GM10266 (cell line): ENCODE measurements around the gene NTM.
A peak's percentile ranks its signal among the peaks of the same experiment; 100 is the strongest.

Experiments used
- DNase-seq: peaks from one replicate; pipeline ENCODE4 v3.0.0; 2012; ENCODE audit errors: extremely low spot score
- TF ChIP-seq, protein P1 (sequence below): IDR thresholded peaks from 2 replicates; pipeline ENCODE4 v1.5.1; 2012; ENCODE audit warnings: mild to moderate bottlenecking, low read depth; ENCODE audit not compliant: control insufficient read depth, insufficient read depth; ENCODE audit errors: missing control alignments

The NTM gene

DNA sequence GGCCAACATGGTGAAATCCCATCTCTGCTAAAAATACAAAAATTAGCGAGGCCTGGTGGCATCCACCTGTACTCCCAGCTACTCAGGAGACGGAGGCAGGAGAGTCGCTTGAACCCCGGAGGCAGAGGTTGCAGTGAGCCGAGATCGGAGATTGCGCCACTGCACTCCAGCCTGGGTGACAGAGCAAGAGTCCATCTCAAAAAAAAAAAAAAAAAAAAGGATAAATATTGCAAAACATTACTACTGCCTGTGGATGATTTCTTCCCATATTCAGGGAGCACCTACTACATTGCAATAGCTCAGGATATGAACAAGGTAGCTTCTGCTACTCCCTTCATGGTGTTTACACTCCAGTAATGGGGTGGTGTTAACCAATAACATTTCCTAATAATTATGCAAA lies 980.6 kb downstream of the NTM start:
- TF ChIP-seq, protein P1, sequence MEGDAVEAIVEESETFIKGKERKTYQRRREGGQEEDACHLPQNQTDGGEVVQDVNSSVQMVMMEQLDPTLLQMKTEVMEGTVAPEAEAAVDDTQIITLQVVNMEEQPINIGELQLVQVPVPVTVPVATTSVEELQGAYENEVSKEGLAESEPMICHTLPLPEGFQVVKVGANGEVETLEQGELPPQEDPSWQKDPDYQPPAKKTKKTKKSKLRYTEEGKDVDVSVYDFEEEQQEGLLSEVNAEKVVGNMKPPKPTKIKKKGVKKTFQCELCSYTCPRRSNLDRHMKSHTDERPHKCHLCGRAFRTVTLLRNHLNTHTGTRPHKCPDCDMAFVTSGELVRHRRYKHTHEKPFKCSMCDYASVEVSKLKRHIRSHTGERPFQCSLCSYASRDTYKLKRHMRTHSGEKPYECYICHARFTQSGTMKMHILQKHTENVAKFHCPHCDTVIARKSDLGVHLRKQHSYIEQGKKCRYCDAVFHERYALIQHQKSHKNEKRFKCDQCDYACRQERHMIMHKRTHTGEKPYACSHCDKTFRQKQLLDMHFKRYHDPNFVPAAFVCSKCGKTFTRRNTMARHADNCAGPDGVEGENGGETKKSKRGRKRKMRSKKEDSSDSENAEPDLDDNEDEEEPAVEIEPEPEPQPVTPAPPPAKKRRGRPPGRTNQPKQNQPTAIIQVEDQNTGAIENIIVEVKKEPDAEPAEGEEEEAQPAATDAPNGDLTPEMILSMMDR = no peak
- DNase-seq = no peak

DNA sequence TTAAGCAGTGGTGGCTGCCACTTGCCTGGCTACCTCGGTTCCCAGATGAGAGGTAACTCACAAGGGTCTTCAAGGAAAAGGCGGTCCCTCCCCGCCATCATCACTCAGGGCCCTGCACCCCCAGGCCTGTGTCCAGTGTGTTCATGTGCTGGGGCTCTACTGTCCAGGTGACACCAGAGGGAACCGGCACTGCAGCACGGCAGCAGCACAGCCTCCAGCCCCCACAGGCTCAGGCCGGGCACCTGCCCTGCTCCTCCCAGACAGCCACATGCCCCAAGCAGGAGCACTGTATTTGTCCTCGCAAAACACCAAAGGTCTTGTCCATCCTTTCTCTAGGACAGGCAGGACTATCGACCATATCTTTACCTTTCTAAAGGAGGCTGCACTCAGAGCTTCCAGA lies 982.1 kb downstream of the NTM start:
- TF ChIP-seq, protein P1 = no peak
- DNase-seq = no peak

DNA sequence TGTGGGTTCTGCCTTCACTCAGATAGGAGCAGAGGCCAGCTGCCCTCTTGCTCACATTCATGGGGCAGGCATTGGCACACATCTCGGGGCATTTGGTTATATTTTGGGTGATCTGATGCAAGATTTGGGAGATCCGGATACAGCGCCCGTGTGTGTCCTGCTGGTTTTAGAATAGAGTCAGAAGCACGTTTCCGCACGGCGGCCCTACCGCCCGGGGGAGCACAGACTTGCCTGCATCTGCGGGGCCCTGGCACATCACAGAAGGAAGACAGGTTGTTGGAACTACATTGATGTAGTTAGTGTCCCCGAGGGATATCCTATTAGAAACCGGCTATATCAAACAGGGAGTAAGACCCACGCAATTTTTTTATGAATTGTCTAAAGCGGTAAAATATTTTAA lies 982.8 kb downstream of the NTM start:
- DNase-seq = no peak
- TF ChIP-seq, protein P1 = no peak

DNA sequence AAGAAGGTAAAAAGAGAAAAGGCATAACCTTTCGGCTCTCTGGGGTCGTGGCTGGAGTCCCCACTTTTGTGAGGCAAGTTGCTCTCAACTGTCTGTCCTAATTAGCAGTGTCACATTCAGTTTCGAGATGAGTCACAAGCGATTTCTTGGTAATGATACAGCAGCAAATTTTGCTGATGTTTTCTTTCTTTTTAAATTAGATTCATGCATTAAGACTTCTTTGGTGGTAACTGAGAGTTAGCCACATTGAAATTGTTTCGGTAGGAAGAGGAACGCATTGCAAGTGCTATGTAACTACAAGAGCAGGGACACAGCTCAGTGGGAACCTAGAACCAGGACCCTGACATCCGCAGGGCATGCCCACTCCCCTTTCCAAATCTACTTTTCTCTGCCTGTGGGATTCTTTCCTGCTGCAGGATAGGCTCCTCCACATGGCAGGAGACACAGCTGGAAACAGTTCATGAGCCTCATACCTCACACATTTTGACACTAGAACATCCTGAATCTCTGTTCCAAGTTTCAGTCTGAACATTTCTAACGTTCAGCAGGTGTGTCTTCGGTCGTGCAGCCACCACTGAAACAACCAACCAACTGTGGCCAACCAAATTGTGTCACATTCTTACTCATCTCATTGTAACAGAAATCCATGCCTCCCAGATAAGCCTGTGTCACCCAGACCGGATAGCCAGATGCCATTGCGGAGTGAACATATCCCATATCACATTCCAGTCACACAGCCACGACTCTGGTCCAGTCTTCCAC lies 987.6 kb downstream of the NTM start:
- TF ChIP-seq, protein P1 = no peak
- peak; percentile 53 for DNase-seq

DNA sequence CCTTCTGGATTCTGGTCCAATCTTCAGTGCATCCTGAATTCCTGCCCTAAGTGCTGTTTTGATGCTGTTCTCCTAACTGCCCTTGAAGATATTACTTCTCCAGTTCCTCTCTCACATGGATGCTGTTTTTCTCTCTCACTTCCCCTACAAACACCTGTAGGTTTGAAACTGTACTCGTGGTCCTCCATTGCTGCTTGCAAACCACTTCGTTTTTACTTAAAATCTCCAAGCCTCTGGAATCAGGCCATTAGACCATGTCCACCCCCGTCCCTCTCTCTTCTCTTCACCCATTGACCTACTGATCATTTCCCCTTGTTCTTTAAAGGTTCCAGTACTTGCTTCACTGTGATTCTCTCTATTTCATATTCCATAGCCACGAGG lies 988.1 kb downstream of the NTM start:
- no peak for DNase-seq
- TF ChIP-seq, protein P1 = no peak

DNA sequence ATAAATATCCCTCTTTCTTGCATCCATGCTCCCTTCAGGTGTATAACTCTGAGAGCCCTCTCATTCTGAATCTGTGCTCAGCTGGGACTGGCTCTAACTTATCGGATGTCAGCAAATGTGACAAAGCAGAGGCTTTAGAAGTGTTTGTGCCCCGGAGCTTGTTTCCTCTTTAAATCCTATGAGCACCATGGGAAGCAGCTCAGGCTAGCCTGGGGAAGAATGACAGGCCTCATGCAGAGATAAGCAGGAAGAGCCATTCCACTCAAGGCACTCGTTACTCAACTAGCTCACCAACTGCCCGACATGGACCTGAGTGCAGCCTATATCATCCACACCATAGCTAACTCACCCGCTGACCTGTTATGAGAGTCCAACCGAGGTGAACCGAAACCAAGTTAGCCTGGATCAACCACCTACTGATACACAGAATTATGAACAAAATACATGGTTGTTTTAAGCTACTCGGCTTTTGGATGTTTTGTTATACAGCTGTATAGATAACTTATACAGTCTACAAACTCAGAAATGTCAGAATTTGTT lies 990.7 kb downstream of the NTM start:
- DNase-seq = no peak
- TF ChIP-seq, protein P1 = no peak

DNA sequence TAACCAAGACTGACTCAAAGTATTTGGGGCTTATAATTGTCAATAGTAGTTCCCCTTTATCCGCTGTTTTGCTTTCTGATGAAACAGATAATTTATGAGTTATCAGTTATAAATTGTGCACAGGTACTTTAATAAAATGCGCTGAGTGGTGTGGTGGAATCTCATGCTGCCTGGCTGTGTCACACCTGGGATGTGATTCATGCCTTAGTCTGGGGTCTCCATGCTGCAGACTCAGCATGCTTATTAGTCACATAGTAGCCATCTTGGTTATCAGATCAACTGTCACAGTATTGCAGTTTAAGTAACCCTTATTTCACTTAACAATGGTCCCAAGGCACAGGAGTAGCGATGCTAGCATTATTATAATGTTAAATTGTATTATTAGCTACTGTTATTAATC lies 995.2 kb downstream of the NTM start:
- DNase-seq = no peak
- TF ChIP-seq, protein P1 = no peak
